Thyroid gland (tissue), 4 donors: ENCODE results near the gene CYP21A2.
"Not testable (repeated sequence)": the region's sequence is repeated elsewhere in the genome, so short reads cannot be mapped to it uniquely, and the experiment has no call there.

Experiments used
- CTCF ChIP-seq, 6 experiments: fragments of 200-600 bp in 3 of 6; fragments of 450-650 bp in 3 of 6; sonication (generic) in 3 of 6; IDR thresholded peaks; one replicate each; pipeline ENCODE4 v1.5.1; 2016 to 2019; ENCODE audit warnings: antibody characterized with exemption in 6 of 6, mild to moderate bottlenecking in 2 of 6, inconsistent platforms in 1 of 6, moderate library complexity in 1 of 6
- POLR2A ChIP-seq, 2 donors: fragments of 450-650 bp; IDR thresholded peaks; one replicate each; pipeline ENCODE4 v1.6.1; 2017; ENCODE audit warnings: antibody characterized with exemption in 2 of 2, mild to moderate bottlenecking in 2 of 2, moderate library complexity in 1 of 2

GRCh38 chr6:32003301-32003700 lies 34.9 kb upstream of the CYP21A2 start:
- not testable (repeated sequence) for TF ChIP-seq CTCF, POLR2A (IDR thresholded peaks at IDR 0.05)
